Brain pericyte (primary cell): ENCODE data around the gene AP1G2.
"Not testable (repeated sequence)": the region's sequence is repeated elsewhere in the genome, so short reads cannot be mapped to it uniquely, and the experiment has no call there.

Source experiments
- DNase-seq: peaks from one replicate; pipeline ENCODE4 v3.0.0-alpha.2; 2012; ENCODE audit warnings: low read depth, low spot score

The AP1G2 gene

GRCh38 chr14:23538050-23538718 is 29.4 kb downstream of the AP1G2 start:
- DNase-seq = no peak

- DNase-seq = no peak
Measured at GRCh38 chr14:23537351-23538049, 30.1 kb downstream of the AP1G2 start.

- DNase-seq = not testable (repeated sequence)
Measured at GRCh38 chr14:23536906-23537305, 30.7 kb downstream of the AP1G2 start.

DNA sequence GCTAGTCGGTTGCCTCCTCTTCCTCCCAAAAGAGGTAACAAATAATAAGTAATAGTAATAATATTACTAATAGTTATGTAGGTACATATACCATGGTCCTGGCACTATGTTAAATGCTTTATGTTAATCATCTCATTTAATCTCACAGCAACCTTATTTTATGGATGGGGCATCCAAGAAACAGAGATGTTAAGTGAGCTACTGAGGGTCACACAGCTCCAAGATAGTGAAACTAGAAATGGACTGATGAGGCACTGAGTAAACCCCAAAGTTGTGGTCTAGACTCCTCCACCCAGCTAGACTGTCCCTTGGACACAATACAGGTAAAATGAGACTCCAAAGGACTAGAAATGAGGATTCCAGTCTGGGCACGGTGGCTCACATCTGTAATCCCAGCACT is 31.1 kb downstream of the AP1G2 start:
- DNase-seq = no peak

DNA sequence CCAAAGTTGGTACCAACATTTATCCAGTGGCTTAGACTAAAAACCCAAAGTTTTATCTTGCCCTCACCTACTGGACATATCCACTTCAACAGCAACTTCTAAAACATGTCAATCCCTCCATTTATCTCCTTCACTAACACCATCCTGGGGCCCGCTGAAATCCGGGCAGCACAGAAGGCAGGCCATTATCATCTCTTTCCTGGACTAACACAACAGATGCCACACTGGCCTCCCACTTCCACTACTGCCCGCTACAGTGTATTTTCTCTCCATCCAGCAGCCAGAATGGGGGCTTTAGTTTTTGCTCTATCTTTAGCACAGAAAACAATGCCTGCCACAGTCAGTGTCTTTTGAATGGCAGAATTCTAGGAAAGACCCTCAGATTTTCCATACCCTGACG is 31.6 kb downstream of the AP1G2 start:
- no peak for DNase-seq

GRCh38 chr14:23533652-23534435 is 33.7 kb downstream of the AP1G2 start:
- DNase-seq = no peak

GRCh38 chr14:23532658-23533057 is 34.9 kb downstream of the AP1G2 start:
- no peak for DNase-seq

DNA sequence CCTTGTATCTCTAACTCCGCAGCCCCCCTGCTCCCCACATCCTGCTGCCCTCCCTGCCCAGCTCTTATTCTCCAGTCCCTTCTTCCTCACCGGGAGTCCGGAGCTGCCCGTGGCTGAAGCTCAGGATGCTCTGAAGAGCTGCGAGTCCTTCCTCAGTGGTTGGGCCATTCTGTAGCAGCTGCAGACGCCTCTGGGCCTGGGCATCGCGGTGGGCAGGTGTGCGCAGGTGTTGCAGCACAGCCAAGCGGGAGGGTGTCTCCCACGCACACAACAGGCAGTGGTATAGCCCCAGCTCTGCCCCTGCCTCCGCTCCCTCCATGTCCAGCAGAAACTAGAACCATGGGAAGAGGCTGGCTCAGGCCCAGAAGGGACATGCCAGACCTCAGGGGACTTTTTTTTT is 36.2 kb downstream of the AP1G2 start:
- DNase-seq = no peak

DNA sequence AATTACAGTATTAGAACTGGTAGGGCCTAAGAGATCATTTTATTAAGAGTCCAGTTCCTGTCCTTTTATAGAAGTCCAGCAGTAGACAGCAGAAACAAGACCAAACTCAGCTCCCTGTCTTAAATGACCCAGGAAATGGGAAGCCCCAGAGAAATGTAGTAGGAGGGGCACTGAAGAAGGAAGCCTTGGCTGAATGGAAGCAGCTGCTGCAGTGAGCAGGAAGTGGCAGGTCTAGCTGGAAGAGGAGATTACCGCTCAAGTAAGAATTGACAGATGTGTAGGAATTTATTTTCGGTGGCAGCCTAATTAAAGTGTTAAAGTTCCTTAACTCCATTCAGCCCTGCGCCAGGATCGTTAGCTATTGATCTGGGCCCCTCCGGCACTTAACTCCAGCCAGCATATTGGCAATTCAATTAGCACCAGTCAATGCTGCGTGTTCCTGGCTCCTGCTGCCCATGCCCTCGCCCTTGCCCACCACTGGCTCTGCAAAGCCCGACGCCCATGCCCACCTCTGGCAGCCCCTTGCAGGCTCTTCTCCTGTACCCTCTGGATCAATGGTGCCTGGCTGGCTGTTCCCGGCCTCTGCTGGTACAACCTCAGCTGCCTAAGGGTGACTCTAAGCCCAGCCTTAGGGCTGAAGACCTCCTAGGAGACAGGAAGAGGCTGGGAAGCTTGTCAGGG is 37.1 kb downstream of the AP1G2 start:
- no peak for DNase-seq

- DNase-seq = no peak
Measured at GRCh38 chr14:23529016-23529415, 38.6 kb downstream of the AP1G2 start.

- DNase-seq = no peak
Measured at GRCh38 chr14:23528555-23528954, 39.0 kb downstream of the AP1G2 start.

GRCh38 chr14:23525611-23526010 is 42.0 kb downstream of the AP1G2 start:
- DNase-seq = no peak

GRCh38 chr14:23524954-23525353 is 42.6 kb downstream of the AP1G2 start:
- no peak for DNase-seq

GRCh38 chr14:23523229-23524016 is 44.2 kb downstream of the AP1G2 start:
- DNase-seq = no peak

DNA sequence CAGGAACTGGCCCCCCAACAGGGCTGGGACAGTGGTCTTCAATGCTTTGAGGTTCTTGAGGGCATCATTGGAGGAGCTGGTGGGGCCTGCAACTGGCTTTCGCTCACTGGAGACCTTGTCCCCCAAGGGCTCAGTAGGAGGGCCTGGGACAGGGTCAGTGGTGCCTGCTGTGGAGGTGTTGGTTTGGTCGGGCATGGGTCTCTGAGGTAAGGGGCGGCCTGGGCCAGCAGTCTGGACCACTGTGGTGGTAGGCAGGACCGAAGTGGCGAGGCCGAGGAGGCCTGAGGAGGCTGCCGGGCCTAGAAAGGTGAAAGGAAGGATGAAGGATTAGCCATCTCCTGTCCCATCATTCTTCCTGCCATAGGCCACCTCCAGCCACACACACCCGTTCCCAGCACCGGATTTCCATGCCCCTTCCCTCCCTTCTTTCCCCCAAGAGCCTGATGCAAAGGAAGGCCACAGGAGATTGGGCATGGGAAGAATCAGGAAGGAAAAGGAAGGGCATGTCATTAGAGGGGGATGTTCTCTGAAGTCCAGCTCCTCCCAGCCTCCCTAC is 44.9 kb downstream of the AP1G2 start:
- no peak for DNase-seq

DNA sequence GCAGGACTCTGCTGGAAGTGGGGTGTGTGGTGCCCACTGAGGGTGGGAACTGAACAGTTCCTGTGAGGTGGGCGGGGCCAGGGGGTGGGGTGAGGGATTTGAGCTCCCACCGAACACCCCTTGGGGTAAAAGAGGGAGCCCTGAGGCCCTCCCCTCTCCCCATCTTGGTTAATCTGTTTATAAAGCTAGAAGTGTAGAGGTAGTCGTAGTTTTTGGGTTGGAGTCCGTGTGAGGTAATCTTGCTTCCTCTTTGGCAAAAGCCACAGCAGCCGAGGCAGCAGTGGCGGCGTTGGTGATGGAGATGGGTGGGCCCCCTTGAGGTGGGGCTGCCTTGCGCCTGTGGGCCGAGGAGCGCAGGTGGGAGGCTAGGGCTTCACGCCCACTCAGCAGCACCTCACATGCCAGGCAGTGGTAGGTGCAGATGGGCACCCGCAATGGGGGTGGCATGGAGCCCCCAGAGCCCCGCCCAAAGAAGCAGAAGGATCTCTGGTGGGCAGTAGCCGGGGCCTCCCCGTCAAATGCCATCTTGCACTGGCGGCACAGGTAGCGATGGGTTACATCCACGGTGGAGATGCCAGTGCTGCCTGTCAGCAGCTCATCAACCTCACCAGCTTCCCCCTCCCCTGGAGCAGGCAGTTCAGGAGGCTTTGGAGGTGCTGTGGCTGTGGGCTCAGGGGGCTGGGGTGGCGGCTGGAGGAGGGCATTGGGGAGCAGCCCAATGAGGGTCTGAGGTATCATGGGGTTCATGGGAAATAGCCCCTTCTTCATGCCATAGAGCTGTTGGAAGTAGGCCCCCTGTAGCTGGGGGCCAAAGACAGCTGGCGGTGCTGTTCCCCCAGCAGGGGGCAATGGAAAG is 45.6 kb downstream of the AP1G2 start:
- no peak for DNase-seq

DNA sequence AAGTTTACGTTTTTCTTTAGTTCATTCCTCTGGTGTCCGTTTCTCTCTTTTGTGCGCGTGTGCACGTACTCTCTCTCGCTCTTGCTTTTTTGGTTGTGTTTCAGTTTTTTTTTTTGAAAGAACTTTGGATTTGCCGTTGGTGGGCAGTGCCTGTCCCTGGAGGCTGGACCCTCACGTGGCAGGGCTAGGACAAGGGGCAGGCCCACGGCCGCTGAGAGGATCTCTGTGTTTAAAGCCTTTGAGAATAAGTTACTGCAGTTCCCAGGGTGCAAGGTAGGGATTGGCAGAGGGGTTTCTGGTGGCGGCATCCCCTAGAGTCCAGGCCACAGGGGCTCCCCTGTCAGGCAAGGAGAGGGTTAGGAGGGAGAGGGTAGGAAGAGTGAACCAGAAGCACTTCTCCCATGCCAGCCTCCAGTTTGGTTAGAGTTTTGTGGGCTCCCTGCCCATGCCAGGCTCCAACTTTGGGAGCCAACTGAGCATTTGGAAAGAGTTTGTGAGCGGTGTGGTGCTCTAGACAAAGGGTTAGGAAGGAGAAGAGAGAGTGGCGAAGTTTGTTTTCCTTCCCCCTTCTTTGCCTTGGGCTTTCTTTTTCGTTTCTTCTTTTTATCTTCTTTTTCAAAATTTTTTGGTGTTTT is 46.6 kb downstream of the AP1G2 start:
- DNase-seq = no peak

DNA sequence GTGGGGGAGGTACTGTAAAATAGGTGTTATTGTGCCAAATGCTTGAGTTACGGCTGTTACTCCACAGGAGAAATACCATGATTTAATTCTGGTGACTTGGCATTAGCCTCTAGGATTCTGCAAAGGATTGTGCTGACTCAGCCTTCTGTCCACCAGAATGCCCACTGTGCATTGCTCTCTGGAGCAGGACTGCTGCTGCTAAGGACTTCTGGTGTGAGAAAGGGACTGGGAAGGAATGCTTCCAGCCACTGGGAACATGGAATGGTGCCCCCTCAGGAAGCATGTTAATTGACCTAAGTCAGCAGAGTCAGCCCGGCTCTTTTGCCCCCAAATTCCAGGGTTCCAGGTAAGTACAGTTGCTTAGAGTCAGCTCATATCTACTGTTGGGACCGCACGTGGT is 48.9 kb downstream of the AP1G2 start:
- DNase-seq = no peak

GRCh38 chr14:23517650-23518326 is 49.8 kb downstream of the AP1G2 start:
- DNase-seq = no peak
